Measurements from ENCODE around the gene TMEM114. TPM values are rescaled to one million over a fixed set of nuclear protein-coding genes. Genes with fewer than 3 reads are reported as not detected.

TMEM114 gene
- total and polyA plus RNA-seq, 4 experiments from 2014 or later = not detected

GRCh38 chr16:8630255-8630953, 40.1 kb upstream of the TMEM114 start:
- POLR2A ChIA-PET (ENCODE audit: partially characterized antibody) = interaction anchor here (1.4 kb wide), 1 partner anchor 8 kb away, joined by 4 read pairs; the partner anchor contains the start of gene METTL22
- no peaks in the 10 kb centered on the region for H3K9me3 ChIP-seq (ENCODE audit: control insufficient read depth in 1 of 2, low read length in 2 of 2)
- no peaks in the 10 kb centered on the region for H3K4me1 ChIP-seq (ENCODE audit: insufficient read depth, low read length)
- Mint-ChIP-seq H3K9me3 (no peaks in the 10 kb centered on the region), H3K4me3 (no peak overlapping the region), H3K4me1 (peaks cover 7 to 14% (median 10%) of the 10 kb centered on the region in 4 donors), H3K36me3 (peaks cover 57 to 83% of the 10 kb centered on the region in 2 donors), H3K27ac (no peak overlapping the region), H3K27me3 (no peaks in the 10 kb centered on the region)
- no peak overlapping the region for H3K4me3 ChIP-seq (ENCODE audit: low read length in 2 of 2)
- intact Hi-C loops (cut with micrococcal nuclease) = no loop called here
- H3K36me3 ChIP-seq (ENCODE audit: insufficient read depth, low read length) = peaks cover 72% of the 10 kb centered on the region
- CTCF ChIA-PET (ENCODE audit: partially characterized antibody) = no interaction called here
- no peaks in the 10 kb centered on the region for H3K27me3 ChIP-seq (ENCODE audit: insufficient read depth, low read length)
- DNase-seq = no peak
- no peak overlapping the region for H3K27ac ChIP-seq (ENCODE audit: low read depth, low read length)

DNA sequence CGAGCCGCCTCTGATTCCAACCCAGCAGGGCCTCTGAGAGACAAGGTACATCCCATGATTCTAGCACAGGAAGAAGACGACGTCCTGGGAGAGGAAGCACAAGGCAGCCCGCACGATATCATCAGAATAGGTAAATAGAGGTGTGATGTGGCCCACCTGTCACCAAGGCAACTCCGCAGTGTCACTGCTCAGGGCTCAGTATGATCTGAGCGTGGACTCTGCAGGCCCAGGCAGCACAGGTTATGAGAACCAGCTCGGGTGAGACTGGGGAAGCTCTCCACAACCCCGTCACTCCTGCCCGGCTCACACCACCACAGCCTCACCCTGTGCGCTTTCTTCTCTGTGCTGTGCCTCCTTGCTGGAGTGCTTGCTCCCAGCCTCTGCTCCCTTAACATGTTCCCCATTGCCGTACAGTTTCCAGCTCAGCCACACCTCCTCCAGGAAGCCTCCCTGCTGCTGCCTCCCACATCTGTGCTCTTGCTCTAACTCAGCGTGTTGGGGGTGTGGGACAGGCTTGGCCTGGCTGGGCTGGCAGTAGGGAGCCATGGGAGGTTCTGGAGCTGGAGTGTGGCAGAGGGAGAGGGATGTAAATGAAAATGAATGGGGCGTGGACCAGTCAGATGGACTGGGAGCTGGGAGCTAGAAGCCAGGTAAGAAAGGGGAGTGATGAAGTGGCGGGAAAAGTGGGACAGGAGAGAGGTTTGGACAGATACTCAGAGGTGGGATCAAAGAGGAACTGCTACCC, 38.8 kb upstream of the TMEM114 start:
- DNase-seq = no peak
- Mint-ChIP-seq H3K9me3 (no peaks in the 10 kb centered on the region), H3K27me3 (no peaks in the 10 kb centered on the region), H3K27ac (peak overlapping the region in 2 of 7 donors; percentile 55 to 82), H3K36me3 (peaks cover 50 to 81% of the 10 kb centered on the region in 2 donors), H3K4me1 (peaks cover 10 to 25% (median 13%) of the 10 kb centered on the region in 4 donors), H3K4me3 (no peak overlapping the region)
- Histone ChIP-seq H3K4me1 (ENCODE audit: insufficient read depth, low read length) (no peaks in the 10 kb centered on the region), H3K4me3 (ENCODE audit: low read length in 2 of 2) (no peak overlapping the region), H3K9me3 (ENCODE audit: control insufficient read depth in 1 of 2, low read length in 2 of 2) (no peaks in the 10 kb centered on the region), H3K27ac (ENCODE audit: low read depth, low read length) (no peak overlapping the region), H3K36me3 (ENCODE audit: insufficient read depth, low read length) (peaks cover 69% of the 10 kb centered on the region), H3K27me3 (ENCODE audit: insufficient read depth, low read length) (no peaks in the 10 kb centered on the region)
- ChIA-PET POLR2A (ENCODE audit: partially characterized antibody) (interaction anchor here (1.0 to 1.4 kb wide), 2 partner anchors 7 to 9 kb away, joined by 3 to 4 read pairs; partner anchors contain the start of gene METTL22), CTCF (ENCODE audit: partially characterized antibody) (no interaction called here)
- intact Hi-C loops (cut with micrococcal nuclease) = loop anchor here (10.0 kb wide), 1 partner anchor 466 kb away; the partner anchor contains the start of gene HAPSTR1

DNA sequence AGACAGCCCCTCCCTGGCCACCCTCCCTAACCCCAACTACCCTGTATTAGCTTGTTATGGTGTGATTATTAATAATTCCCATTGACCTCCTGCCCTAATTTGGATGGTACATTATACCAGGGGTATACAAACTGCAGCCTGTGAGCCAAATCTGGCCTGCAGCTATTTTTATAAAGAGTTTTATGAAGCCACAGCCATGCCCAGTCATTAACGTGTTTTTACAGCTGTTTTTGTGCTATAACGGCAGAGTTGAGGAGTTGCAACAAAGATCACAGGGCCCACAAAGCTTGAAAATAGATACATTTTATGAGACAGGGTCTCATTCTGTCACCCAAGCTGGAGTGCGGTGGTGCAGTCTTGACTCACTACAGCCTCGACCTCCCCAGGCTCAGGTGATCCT, 37.1 kb upstream of the TMEM114 start:
- DNase-seq = no peak
- Mint-ChIP-seq H3K36me3 (peaks cover 44 to 71% of the 10 kb centered on the region in 2 donors), H3K27me3 (no peaks in the 10 kb centered on the region), H3K9me3 (no peaks in the 10 kb centered on the region), H3K27ac (no peak overlapping the region), H3K4me3 (no peak overlapping the region), H3K4me1 (peaks cover 11 to 40% (median 18%) of the 10 kb centered on the region in 4 donors)
- Histone ChIP-seq H3K9me3 (ENCODE audit: control insufficient read depth in 1 of 2, low read length in 2 of 2) (no peaks in the 10 kb centered on the region), H3K27me3 (ENCODE audit: insufficient read depth, low read length) (no peaks in the 10 kb centered on the region), H3K36me3 (ENCODE audit: insufficient read depth, low read length) (peaks cover 62% of the 10 kb centered on the region), H3K27ac (ENCODE audit: low read depth, low read length) (no peak overlapping the region), H3K4me3 (ENCODE audit: low read length in 2 of 2) (no peak overlapping the region), H3K4me1 (ENCODE audit: insufficient read depth, low read length) (peaks cover 10% of the 10 kb centered on the region)
- POLR2A ChIA-PET (ENCODE audit: partially characterized antibody) = no interaction called here
- intact Hi-C loops (cut with micrococcal nuclease) = loop anchor here (10.0 kb wide), 1 partner anchor 467 kb away; the partner anchor contains the start of gene HAPSTR1
- CTCF ChIA-PET (ENCODE audit: partially characterized antibody) = no interaction called here

DNA sequence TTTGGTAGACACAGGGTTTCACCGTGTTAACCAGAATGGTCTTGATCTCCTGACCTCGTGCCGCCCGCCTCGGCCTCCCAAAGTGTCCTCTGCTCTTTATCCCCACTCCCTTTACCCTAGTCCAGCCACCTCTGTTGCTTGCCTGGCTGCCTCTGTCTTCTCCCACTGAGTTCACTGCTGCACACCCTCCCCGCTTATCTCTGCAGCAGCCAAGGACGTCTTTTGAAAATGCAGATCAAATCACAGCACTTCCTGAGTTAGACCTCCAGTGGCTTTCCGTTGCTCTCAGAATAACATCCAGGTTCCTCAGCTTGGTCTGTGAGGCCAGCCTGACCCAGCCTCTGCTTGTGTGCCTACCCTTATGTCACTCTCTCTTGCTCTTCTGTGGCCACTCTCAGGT, 36.6 kb upstream of the TMEM114 start:
- Mint-ChIP-seq H3K27me3 (no peaks in the 10 kb centered on the region), H3K27ac (peak overlapping the region in 3 of 7 donors; percentile 9 to 41 (median 39)), H3K36me3 (peaks cover 39 to 70% of the 10 kb centered on the region in 2 donors), H3K4me1 (peaks cover 16 to 45% (median 23%) of the 10 kb centered on the region in 4 donors), H3K4me3 (peak overlapping the region in 2 of 8 donors; percentile 21 to 39), H3K9me3 (no peaks in the 10 kb centered on the region)
- Histone ChIP-seq H3K4me1 (ENCODE audit: insufficient read depth, low read length) (peaks cover 15% of the 10 kb centered on the region), H3K9me3 (ENCODE audit: control insufficient read depth in 1 of 2, low read length in 2 of 2) (no peaks in the 10 kb centered on the region), H3K27me3 (ENCODE audit: insufficient read depth, low read length) (no peaks in the 10 kb centered on the region), H3K4me3 (ENCODE audit: low read length in 2 of 2) (no peak overlapping the region), H3K27ac (ENCODE audit: low read depth, low read length) (no peak overlapping the region), H3K36me3 (ENCODE audit: insufficient read depth, low read length) (peaks cover 57% of the 10 kb centered on the region)
- intact Hi-C loops (cut with micrococcal nuclease) = loop anchor here (10.0 kb wide), 1 partner anchor 468 kb away; the partner anchor contains the start of gene HAPSTR1
- no peak for DNase-seq
- ChIA-PET CTCF (ENCODE audit: partially characterized antibody) (no interaction called here), POLR2A (ENCODE audit: partially characterized antibody) (no interaction called here)

DNA sequence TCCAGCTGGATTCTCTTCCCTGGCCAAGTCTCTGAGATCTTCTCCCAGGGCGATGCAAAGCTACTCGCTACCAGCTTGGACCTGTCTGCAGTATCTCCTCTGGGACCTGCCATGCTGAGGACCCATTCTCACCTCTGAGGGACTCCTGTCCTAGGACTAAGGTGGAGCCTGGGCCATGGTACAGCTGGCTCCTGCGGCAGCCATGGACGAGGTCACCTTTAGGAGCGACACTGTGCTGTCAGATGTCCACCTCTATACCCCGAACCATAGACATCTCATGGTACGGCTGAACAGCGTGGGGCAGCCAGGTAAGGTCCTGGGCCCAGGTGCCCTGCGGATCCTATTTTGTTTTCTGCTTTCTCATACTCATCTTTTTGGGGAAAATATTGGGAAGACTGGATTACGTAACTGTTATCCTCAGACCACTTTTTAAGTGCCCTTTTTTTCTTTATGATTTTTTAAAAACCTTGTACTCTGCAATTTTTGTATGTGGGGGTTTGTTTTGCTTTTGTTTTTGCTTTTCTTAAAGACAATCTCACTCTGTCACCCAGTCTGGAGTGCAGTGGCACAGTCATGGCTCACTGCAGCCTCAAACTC, 35.3 kb upstream of the TMEM114 start:
- peaks cover 34 to 57% of the 10 kb centered on the region in 2 donors for H3K36me3 Mint-ChIP-seq
- intact Hi-C loops (cut with micrococcal nuclease) = loop anchor here (10.0 kb wide), 1 partner anchor 469 kb away; the partner anchor contains the start of gene HAPSTR1
- H3K9me3 Mint-ChIP-seq = no peaks in the 10 kb centered on the region
- Histone ChIP-seq H3K27me3 (ENCODE audit: insufficient read depth, low read length) (no peaks in the 10 kb centered on the region), H3K4me3 (ENCODE audit: low read length in 2 of 2) (no peak overlapping the region), H3K27ac (ENCODE audit: low read depth, low read length) (no peak overlapping the region), H3K9me3 (ENCODE audit: control insufficient read depth in 1 of 2, low read length in 2 of 2) (no peaks in the 10 kb centered on the region), H3K36me3 (ENCODE audit: insufficient read depth, low read length) (peaks cover 47% of the 10 kb centered on the region), H3K4me1 (ENCODE audit: insufficient read depth, low read length) (peaks cover 15% of the 10 kb centered on the region)
- H3K27ac Mint-ChIP-seq = no peak overlapping the region
- H3K27me3 Mint-ChIP-seq = no peaks in the 10 kb centered on the region
- ChIA-PET CTCF (ENCODE audit: partially characterized antibody) (no interaction called here), POLR2A (ENCODE audit: partially characterized antibody) (no interaction called here)
- no peak for DNase-seq
- no peak overlapping the region for H3K4me3 Mint-ChIP-seq
- H3K4me1 Mint-ChIP-seq = peaks cover 16 to 47% (median 24%) of the 10 kb centered on the region in 4 donors

GRCh38 chr16:8623634-8624033, 33.3 kb upstream of the TMEM114 start:
- Histone ChIP-seq H3K4me1 (ENCODE audit: insufficient read depth, low read length) (peaks cover 15% of the 10 kb centered on the region), H3K4me3 (ENCODE audit: low read length in 2 of 2) (no peak overlapping the region), H3K27ac (ENCODE audit: low read depth, low read length) (no peak overlapping the region), H3K9me3 (ENCODE audit: control insufficient read depth in 1 of 2, low read length in 2 of 2) (no peaks in the 10 kb centered on the region), H3K36me3 (ENCODE audit: insufficient read depth, low read length) (peaks cover 28% of the 10 kb centered on the region), H3K27me3 (ENCODE audit: insufficient read depth, low read length) (no peaks in the 10 kb centered on the region)
- Mint-ChIP-seq H3K27me3 (no peaks in the 10 kb centered on the region), H3K4me3 (peak overlapping the region in 2 of 8 donors; percentile 37 to 40), H3K27ac (no peak overlapping the region), H3K36me3 (peaks cover 17 to 40% of the 10 kb centered on the region in 2 donors), H3K9me3 (no peaks in the 10 kb centered on the region), H3K4me1 (peaks cover 16 to 47% (median 24%) of the 10 kb centered on the region in 4 donors)
- CTCF ChIA-PET (ENCODE audit: partially characterized antibody) = interaction anchor here (1.5 kb wide), 1 partner anchor 258 kb away, joined by 3 read pairs; the partner anchor contains the start of gene LITAFD
- POLR2A ChIA-PET (ENCODE audit: partially characterized antibody) = interaction anchor here (0.6 kb wide), 1 partner anchor 268 kb away, joined by 3 read pairs; no protein-coding TSS in a partner anchor
- DNase-seq = no peak
- intact Hi-C loops (cut with micrococcal nuclease) = loop anchor here (10.0 kb wide), 1 partner anchor 471 kb away; the partner anchor contains the start of gene HAPSTR1

All from CD4-positive, alpha-beta memory T cell (primary cell).